ENCODE data around the gene OR10AD1.
"Not testable (repeated sequence)": the region's sequence is repeated elsewhere in the genome, so short reads cannot be mapped to it uniquely, and the experiment has no call there.

The OR10AD1 gene, protein sequence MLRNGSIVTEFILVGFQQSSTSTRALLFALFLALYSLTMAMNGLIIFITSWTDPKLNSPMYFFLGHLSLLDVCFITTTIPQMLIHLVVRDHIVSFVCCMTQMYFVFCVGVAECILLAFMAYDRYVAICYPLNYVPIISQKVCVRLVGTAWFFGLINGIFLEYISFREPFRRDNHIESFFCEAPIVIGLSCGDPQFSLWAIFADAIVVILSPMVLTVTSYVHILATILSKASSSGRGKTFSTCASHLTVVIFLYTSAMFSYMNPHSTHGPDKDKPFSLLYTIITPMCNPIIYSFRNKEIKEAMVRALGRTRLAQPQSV

DNA sequence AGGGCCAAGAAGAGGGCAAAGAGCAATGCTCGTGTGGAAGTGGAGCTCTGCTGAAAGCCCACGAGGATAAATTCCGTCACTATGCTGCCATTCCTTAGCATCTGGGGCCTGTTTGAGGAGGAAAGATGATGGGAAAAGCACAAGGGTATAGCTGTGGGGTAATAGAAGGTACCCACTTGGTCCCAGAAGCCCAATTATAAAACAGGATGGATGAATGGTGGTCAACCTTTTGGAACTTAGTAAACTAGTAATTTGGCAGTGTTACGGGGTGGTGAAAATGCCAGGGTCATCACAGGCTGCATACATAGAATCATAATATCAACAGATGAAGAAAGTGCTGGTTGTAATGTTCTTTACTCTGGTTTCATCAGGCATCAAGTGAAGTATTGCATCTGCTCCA, at the start of gene OR10AD1:
TSS of gene OR10AD1 (minus strand) at position 101 of the 400 bp plus-strand sequence. CDS start at position 101, 0 bp downstream.
- DNase-seq (ENCODE audit: low spot score), result no peak

GRCh38 chr12:48247181-48247966, 44.3 kb upstream of the OR10AD1 start:
- no peak for DNase-seq (ENCODE audit: low spot score)

DNA sequence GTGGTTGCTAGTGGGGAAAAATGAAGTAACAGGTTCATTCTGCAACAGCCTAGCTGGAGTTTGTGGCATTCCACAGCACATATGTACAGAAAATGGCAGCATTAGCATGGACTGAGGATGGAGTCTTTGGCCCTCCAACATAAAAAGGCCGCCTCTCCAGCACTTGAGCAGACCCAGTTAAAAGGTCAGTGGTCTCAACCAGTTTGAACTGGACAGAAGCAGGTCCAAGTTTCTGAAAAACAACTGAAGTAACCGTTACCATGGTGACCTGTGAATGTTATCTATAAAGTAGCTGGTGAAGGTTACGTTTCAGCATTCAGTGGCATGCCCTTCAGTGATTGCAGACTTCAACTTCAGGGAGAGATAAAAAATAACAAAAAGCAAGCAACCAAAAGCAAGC, 34.1 kb upstream of the OR10AD1 start:
- DNase-seq (ENCODE audit: low spot score), result no peak

- no peak for DNase-seq (ENCODE audit: low spot score)
Measured at GRCh38 chr12:48235796-48236333, 32.8 kb upstream of the OR10AD1 start.

- not testable (repeated sequence) for DNase-seq (ENCODE audit: low spot score)
Measured at GRCh38 chr12:48231169-48231958, 28.3 kb upstream of the OR10AD1 start.

- DNase-seq (ENCODE audit: low spot score), result not testable (repeated sequence)
Measured at GRCh38 chr12:48224533-48224932, 21.4 kb upstream of the OR10AD1 start.

DNA sequence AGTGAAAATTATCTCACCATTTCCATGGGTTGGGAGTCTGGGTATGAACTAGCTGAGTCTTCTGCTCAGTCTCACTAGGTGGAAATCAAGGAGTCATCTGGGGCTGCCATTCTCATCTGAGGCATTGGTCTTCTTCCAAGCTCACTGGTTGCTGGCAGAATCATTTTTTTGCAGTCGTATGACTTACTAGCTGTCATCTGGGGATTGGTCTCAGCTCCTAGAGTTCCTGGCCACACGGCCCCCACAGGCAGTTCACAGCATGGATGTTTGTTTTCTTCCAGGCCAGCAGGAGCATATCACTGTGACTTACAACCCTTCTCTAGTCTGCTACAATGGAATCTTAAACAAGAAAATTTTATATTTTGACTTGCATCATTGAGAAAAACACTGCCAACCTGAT, 18.6 kb upstream of the OR10AD1 start:
- no peak for DNase-seq (ENCODE audit: low spot score)

DNA sequence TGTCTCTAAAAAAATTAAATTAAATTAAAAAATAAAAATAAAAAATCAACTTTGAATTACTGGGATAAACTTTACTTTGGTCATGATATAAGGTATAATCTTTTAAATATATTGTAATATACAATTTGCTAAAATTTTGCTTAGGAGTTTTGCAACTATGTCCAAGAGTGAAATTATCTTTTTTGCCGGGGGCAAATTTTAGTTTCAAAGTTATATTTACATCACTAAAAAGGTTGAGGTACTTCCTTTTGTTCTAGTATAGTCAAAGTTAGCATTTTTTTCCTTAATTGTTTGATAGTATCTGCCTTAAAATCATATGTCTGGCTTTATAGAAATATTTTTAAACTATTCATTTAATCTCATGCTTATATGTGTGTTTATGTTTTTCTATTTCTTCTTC, 17.6 kb upstream of the OR10AD1 start:
- DNase-seq (ENCODE audit: low spot score), result no peak

- no peak for DNase-seq (ENCODE audit: low spot score)
Measured at GRCh38 chr12:48219631-48220030, 16.5 kb upstream of the OR10AD1 start.

GRCh38 chr12:48216785-48217184, 13.7 kb upstream of the OR10AD1 start:
- no peak for DNase-seq (ENCODE audit: low spot score)

DNA sequence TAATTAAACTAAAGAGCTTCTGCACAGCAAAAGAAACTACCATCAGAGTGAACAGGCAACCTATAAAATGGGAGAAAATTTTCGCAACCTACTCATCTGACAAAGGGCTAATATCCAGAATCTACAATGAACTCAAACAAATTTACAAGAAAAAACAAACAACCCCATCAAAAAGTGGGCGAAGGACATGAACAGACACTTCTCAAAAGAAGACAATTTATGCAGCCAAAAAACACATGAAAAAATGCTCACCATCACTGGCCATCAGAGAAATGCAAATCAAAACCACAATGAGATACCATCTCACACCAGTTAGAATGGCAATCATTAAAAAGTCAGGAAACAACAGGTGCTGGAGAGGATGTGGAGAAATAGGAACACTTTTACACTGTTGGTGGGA, 6.4 kb upstream of the OR10AD1 start:
- DNase-seq (ENCODE audit: low spot score), result not testable (repeated sequence)

DNA sequence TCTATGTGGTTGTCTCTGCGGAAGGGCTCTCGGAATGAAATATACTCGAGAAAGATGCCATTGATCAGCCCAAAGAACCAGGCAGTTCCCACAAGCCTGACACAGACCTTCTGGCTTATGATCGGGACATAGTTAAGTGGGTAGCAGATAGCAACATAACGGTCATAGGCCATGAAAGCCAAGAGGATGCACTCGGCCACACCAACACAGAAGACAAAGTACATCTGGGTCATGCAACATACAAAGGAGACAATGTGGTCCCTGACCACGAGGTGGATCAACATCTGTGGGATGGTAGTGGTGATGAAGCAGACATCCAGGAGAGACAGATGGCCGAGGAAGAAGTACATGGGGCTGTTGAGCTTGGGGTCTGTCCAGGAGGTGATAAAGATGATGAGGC, 326 bp downstream of the OR10AD1 start:
- no peak for DNase-seq (ENCODE audit: low spot score)

GRCh38 chr12:48201516-48201915, 1.6 kb downstream of the OR10AD1 start:
- DNase-seq (ENCODE audit: low spot score), result no peak

DNA sequence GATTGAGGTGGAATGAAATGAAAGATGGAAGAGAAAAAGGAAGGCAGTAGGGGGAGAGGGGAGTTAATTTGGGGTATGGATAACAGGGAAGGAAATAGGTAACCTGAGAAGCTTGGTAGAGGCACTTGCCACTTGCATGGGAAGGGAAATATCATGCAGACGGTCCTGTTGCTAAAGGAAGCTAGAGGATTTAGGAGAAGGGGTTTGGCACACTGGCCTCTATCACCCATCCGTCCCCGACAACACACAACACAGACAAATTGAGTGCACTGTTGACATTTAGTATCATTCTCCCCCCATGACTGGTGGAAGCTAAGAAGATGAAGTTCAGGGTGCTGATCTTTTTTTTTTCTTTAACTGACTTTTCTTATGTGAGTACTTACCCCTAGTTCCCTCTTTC, 2.0 kb downstream of the OR10AD1 start:
- no peak for DNase-seq (ENCODE audit: low spot score)

GRCh38 chr12:48199774-48200221, 3.3 kb downstream of the OR10AD1 start:
- DNase-seq (ENCODE audit: low spot score), result peak; percentile 50

- no peak for DNase-seq (ENCODE audit: low spot score)
Measured at GRCh38 chr12:48198985-48199384, 4.1 kb downstream of the OR10AD1 start.

DNA sequence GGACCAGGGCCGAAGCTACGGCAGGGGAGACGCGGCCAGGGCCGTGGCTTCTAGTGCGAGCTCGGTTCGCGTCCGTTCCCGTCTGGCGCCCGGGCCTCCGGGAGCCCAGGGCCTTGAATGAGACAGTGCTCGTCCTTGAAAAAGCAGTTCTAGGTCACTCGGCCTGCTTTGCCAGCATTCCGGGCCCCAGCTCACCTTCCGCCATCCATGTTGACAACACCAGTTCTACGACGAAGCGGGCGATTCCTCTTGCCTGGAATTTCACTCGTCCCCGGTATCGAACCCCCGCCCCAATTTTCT, 4.5 kb downstream of the OR10AD1 start:
- peak; percentile 14 for DNase-seq (ENCODE audit: low spot score)

DNA sequence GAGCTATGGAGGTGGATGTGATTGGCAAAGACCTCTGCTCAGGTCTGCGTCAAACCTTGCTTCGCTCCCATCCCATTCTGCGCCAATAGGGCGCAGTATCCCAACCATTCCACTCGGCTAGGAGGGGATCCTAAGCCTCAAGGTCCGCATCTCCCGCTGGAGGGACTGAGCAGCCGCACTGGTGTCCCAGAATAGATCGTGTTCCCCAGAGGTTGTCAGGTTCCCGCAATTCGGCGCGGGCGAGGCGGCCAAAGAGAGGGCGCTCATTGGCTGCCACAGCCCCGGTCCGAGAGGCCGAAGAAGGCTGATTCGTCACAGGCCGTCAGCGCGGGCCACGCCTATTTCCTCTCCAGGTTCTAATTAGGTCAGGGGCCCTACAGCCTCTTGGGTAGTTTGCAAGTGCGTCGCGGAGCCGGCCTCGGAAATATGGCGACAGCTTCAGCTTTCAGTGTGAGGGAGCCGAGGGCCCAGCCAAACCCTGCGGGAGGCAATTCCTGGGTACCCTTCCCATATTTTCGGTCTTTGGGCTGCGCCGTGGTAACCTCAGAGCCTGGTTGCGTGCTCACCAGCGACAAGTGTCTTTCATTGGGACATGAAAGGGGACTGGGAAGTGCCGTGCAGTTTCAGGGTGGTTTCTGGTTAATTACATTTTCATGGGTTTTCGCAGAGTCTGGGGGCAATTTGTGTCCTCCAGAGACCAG, 5.0 kb downstream of the OR10AD1 start:
- peak; percentile 93 for DNase-seq (ENCODE audit: low spot score)

GRCh38 chr12:48197549-48197970, 5.5 kb downstream of the OR10AD1 start:
- peak; percentile 23 for DNase-seq (ENCODE audit: low spot score)

DNA sequence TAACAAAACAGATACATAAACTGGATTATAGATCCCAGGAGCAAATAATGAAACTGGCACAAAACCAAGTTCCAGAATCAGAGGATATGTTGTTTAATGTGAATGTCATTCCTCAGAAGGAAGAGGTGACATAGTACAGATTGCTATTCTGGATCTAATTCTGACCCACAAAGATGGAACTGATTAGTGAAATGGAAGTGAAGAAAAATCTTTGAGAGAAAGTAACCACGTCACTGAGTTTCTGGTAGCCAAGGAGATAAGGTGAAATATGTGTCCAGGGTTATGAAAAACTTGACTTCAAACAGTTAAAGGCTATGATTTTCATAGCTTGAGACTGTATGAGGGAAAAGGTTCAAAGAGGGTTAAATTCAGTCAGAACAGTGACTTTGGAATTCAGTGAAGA, 8.3 kb downstream of the OR10AD1 start:
- no peak for DNase-seq (ENCODE audit: low spot score)

GRCh38 chr12:48193623-48194022, 9.5 kb downstream of the OR10AD1 start:
- no peak for DNase-seq (ENCODE audit: low spot score)

DNA sequence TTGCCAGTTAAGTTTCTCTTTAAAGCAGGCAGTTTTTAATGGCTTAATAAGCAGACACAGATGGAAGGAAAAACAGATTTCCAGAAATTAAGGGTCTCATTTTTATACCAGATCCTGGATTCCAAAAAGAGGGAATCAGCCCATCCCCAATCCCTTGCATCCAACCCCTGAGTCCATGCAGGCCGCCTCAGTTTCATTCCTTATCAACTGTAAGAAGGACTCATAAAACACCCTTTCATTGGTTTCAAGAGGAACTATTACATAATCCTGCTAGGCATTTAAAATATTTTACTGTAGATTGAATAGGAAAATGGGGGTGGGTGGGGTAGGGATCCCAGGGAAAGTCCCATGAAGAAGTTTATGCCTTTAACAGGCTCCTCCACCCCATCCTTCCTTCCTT, 10.2 kb downstream of the OR10AD1 start:
- no peak for DNase-seq (ENCODE audit: low spot score)
